ENCODE measurements around the gene LRBA. TPM values are rescaled to one million over a fixed set of nuclear protein-coding genes. Genes with fewer than 3 reads are reported as not detected.
"Not testable (repeated sequence)": the region's sequence is repeated elsewhere in the genome, so short reads cannot be mapped to it uniquely, and the experiment has no call there.

Gene LRBA
- total and polyA plus RNA-seq, 9 donors = 9.7 to 49.2 (median 30.4) TPM

GRCh38 chr4:150570862-150571261 lies 444.2 kb downstream of the LRBA start:
- H3K4me3 ChIP-seq = no peak overlapping the region
- no peaks in the 10 kb centered on the region for H3K36me3 ChIP-seq
- no peaks in the 10 kb centered on the region for H3K9me3 ChIP-seq
- 62 to 69% (median 68%) methylated on average over 1 of the region's 1 CpG for WGBS, 3 donors
- H3K27ac ChIP-seq = no peak overlapping the region
- TF ChIP-seq, protein P1, sequence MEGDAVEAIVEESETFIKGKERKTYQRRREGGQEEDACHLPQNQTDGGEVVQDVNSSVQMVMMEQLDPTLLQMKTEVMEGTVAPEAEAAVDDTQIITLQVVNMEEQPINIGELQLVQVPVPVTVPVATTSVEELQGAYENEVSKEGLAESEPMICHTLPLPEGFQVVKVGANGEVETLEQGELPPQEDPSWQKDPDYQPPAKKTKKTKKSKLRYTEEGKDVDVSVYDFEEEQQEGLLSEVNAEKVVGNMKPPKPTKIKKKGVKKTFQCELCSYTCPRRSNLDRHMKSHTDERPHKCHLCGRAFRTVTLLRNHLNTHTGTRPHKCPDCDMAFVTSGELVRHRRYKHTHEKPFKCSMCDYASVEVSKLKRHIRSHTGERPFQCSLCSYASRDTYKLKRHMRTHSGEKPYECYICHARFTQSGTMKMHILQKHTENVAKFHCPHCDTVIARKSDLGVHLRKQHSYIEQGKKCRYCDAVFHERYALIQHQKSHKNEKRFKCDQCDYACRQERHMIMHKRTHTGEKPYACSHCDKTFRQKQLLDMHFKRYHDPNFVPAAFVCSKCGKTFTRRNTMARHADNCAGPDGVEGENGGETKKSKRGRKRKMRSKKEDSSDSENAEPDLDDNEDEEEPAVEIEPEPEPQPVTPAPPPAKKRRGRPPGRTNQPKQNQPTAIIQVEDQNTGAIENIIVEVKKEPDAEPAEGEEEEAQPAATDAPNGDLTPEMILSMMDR (IDR thresholded peaks at IDR 0.05) = no peak
- TF ChIP-seq POLR2A (IDR thresholded peaks at IDR 0.05) = no peak
- no peak for TF ChIP-seq EP300 (IDR thresholded peaks at IDR 0.05)
- no peaks in the 10 kb centered on the region for H3K27me3 ChIP-seq
- H3K4me1 ChIP-seq (ENCODE audit: insufficient read depth) = no peaks in the 10 kb centered on the region
- no peak for DNase-seq
- intact Hi-C loops (cut with DNase I) = no loop called here

DNA sequence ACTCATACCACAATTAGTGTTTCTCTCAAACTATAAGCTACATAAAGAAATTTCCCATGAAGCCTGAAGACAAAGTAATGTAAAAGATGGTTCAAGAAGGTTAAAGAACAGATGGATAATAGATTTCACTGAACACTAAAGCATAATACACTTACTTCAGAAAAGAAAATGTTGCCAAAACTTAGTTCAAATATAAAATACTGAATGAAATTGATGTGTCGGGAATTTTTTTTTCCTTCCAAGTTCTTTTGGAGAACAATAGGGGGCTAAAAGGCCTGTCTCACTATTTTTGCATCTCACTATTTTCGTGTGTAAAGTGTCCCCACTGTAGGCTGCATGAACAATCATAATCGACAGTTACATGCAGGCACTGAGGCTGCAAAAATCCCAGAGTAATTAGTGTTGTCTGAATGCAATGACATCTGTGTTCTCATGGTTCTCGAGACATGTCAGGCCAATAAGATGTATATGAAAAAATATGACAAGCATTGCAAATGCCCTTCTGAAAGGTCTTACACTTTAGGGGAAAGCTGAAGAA lies 445.0 kb downstream of the LRBA start:
- Histone ChIP-seq H3K36me3 (no peaks in the 10 kb centered on the region), H3K4me1 (ENCODE audit: insufficient read depth) (no peaks in the 10 kb centered on the region), H3K27me3 (no peaks in the 10 kb centered on the region), H3K27ac (no peak overlapping the region), H3K4me3 (no peak overlapping the region), H3K9me3 (no peaks in the 10 kb centered on the region)
- intact Hi-C loops (cut with DNase I) = no loop called here
- DNase-seq = no peak
- TF ChIP-seq, protein P1 (IDR thresholded peaks at IDR 0.05) = no peak
- TF ChIP-seq EP300 (IDR thresholded peaks at IDR 0.05) (no peak), POLR2A (IDR thresholded peaks at IDR 0.05) (no peak)
- WGBS, 3 donors = 91 to 95% (median 94%) methylated on average over 4 of the region's 4 CpGs

DNA sequence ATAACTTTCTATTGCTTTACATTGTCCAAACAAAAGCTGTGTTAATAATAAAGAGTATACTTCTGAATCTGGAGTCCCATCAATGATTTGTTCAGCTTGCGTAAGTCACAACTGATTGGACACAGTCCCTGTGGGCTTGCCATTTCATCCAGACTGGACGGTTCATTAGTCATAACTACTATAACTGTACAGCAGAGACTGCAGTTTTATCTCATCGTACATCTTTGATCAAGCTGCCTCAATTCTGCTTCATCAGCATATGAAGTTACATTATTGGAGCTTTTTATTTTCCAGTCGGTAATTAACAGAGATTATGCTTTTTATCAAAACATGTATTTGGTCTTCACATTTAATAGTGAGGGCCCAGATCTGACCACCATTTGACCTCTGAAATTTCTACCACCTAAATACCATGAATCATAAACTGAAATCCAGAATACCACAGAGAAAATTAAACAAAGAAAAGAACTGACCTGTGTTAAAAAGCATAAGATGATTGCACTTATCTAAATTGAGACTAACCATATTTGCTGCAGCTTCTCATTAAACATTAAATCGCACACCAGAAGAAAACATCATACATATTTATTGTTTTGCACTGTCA lies 445.6 kb downstream of the LRBA start:
- TF ChIP-seq EP300 (IDR thresholded peaks at IDR 0.05) (no peak), POLR2A (IDR thresholded peaks at IDR 0.05) (no peak)
- TF ChIP-seq, protein P1 (IDR thresholded peaks at IDR 0.05) = no peak
- intact Hi-C loops (cut with DNase I) = no loop called here
- no peak for DNase-seq
- 92 to 95% (median 94%) methylated on average over 5 of the region's 5 CpGs for WGBS, 3 donors
- Histone ChIP-seq H3K4me3 (no peak overlapping the region), H3K27me3 (no peaks in the 10 kb centered on the region), H3K9me3 (no peaks in the 10 kb centered on the region), H3K4me1 (ENCODE audit: insufficient read depth) (no peaks in the 10 kb centered on the region), H3K36me3 (no peaks in the 10 kb centered on the region), H3K27ac (no peak overlapping the region)

GRCh38 chr4:150567070-150567469 lies 448.0 kb downstream of the LRBA start:
- intact Hi-C loops (cut with DNase I) = no loop called here
- H3K4me3 ChIP-seq = no peak overlapping the region
- H3K27me3 ChIP-seq = no peaks in the 10 kb centered on the region
- no peak for DNase-seq
- TF ChIP-seq, protein P1 (IDR thresholded peaks at IDR 0.05) = no peak
- TF ChIP-seq POLR2A (IDR thresholded peaks at IDR 0.05) (no peak), EP300 (IDR thresholded peaks at IDR 0.05) (no peak)
- H3K9me3 ChIP-seq = no peaks in the 10 kb centered on the region
- H3K27ac ChIP-seq = no peak overlapping the region
- H3K36me3 ChIP-seq = no peaks in the 10 kb centered on the region
- no peaks in the 10 kb centered on the region for H3K4me1 ChIP-seq (ENCODE audit: insufficient read depth)
- 84 to 86% (median 85%) methylated on average over 3 of the region's 3 CpGs for WGBS, 3 donors

DNA sequence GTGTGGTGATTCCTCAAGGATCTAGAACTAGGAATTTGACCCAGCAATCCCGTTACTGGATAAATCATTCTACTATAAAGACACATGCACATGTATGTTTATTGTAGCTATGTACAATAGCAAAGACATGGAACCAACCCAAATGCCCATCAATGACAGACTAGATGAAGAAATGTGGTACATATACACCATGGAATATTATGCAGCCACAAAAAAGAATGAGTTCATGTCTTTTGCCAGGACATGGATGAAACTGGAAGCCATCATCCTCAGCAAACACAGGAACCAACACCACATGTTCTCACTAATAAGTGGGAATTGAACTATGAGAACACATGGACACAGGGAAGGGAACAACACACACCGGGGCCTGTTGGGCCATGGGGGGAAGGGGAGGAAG lies 450.1 kb downstream of the LRBA start:
- H3K27ac ChIP-seq; H3K36me3 ChIP-seq; H3K27me3 ChIP-seq; H3K9me3 ChIP-seq; DNase-seq; intact Hi-C loops (cut with DNase I); H3K4me1 ChIP-seq (ENCODE audit: insufficient read depth); H3K4me3 ChIP-seq: not testable (repeated sequence)
- WGBS, 3 donors = 94 to 97% (median 96%) methylated on average over 2 of the region's 2 CpGs

Measured in ovary (tissue), 9 donors.